Hepatocyte (in vitro differentiated cells): ENCODE data around the gene AIFM3.

Source experiments
- CTCF ChIP-seq: fragments of 200-600 bp; sonication (generic); IDR thresholded peaks from 2 replicates; pipeline ENCODE4 v1.5.1; 2016; ENCODE audit warnings: antibody characterized with exemption, mild to moderate bottlenecking; ENCODE audit not compliant: poor library complexity
- EZH2 ChIP-seq: fragments of 200-600 bp; sonication (generic); IDR thresholded peaks from 2 replicates; pipeline ENCODE4 v1.6.1; 2016; ENCODE audit warnings: antibody characterized with exemption, mild to moderate bottlenecking, borderline replicate concordance
- EZH2phosphoT487 ChIP-seq: fragments of 200-600 bp; sonication (generic); IDR thresholded peaks from one replicate; pipeline ENCODE4 v1.6.1; 2018; ENCODE audit warnings: antibody characterized with exemption, mild to moderate bottlenecking, low read depth, moderate library complexity; ENCODE audit not compliant: unreplicated experiment, severe bottlenecking

- TF ChIP-seq CTCF (no peak), EZH2phosphoT487 (no peak), EZH2 (no peak)
Observed at GRCh38 chr22:20992456-20993303, 25.6 kb downstream of the AIFM3 start.
